ENCODE measurements around the gene MTCH1.

MTCH1 gene

GRCh38 chr6:36970892-36971842 lies 14.8 kb downstream of the MTCH1 start:
- DNase-seq (ENCODE audit: low read depth), result no peak

- DNase-seq (ENCODE audit: low read depth), result no peak
Observed at GRCh38 chr6:36969988-36970891, 15.8 kb downstream of the MTCH1 start.

GRCh38 chr6:36969240-36969691 lies 16.7 kb downstream of the MTCH1 start:
- DNase-seq (ENCODE audit: low read depth), result no peak

GRCh38 chr6:36968266-36968977 lies 17.6 kb downstream of the MTCH1 start:
- DNase-seq (ENCODE audit: low read depth), result no peak

GRCh38 chr6:36967757-36968156 lies 18.2 kb downstream of the MTCH1 start:
- no peak for DNase-seq (ENCODE audit: low read depth)

GRCh38 chr6:36967301-36967700 lies 18.7 kb downstream of the MTCH1 start:
- DNase-seq (ENCODE audit: low read depth), result no peak

- no peak for DNase-seq (ENCODE audit: low read depth)
Observed at GRCh38 chr6:36964908-36965307, 21.1 kb downstream of the MTCH1 start.

GRCh38 chr6:36964349-36964748 lies 21.6 kb downstream of the MTCH1 start:
- DNase-seq (ENCODE audit: low read depth), result no peak

GRCh38 chr6:36963451-36964290 lies 22.3 kb downstream of the MTCH1 start:
- DNase-seq (ENCODE audit: low read depth), result no peak

- peak; percentile 32 for DNase-seq (ENCODE audit: low read depth)
Observed at GRCh38 chr6:36962874-36963273, 23.1 kb downstream of the MTCH1 start.

GRCh38 chr6:36961441-36962435 lies 24.3 kb downstream of the MTCH1 start:
- no peak for DNase-seq (ENCODE audit: low read depth)

- DNase-seq (ENCODE audit: low read depth), result no peak
Observed at GRCh38 chr6:36959555-36960250, 26.3 kb downstream of the MTCH1 start.

GRCh38 chr6:36958775-36959554 lies 27.0 kb downstream of the MTCH1 start:
- DNase-seq (ENCODE audit: low read depth), result no peak

GRCh38 chr6:36957773-36958271 lies 28.2 kb downstream of the MTCH1 start:
- no peak for DNase-seq (ENCODE audit: low read depth)

GRCh38 chr6:36956446-36956820 lies 29.6 kb downstream of the MTCH1 start:
- no peak for DNase-seq (ENCODE audit: low read depth)

GRCh38 chr6:36955671-36956445 lies 30.1 kb downstream of the MTCH1 start:
- no peak for DNase-seq (ENCODE audit: low read depth)

- no peak for DNase-seq (ENCODE audit: low read depth)
Observed at GRCh38 chr6:36955136-36955535, 30.9 kb downstream of the MTCH1 start.

All from stimulated activated CD8-positive, alpha-beta memory T cell treated with anti-CD3 and anti-CD28 coated beads, Interleukin-12 subunit alpha, Interleukin-12 subunit beta, amount 100 ng/mL, for 4 hours (primary cell).